ENCODE measurements around the gene ID3.

Gene ID3

DNA sequence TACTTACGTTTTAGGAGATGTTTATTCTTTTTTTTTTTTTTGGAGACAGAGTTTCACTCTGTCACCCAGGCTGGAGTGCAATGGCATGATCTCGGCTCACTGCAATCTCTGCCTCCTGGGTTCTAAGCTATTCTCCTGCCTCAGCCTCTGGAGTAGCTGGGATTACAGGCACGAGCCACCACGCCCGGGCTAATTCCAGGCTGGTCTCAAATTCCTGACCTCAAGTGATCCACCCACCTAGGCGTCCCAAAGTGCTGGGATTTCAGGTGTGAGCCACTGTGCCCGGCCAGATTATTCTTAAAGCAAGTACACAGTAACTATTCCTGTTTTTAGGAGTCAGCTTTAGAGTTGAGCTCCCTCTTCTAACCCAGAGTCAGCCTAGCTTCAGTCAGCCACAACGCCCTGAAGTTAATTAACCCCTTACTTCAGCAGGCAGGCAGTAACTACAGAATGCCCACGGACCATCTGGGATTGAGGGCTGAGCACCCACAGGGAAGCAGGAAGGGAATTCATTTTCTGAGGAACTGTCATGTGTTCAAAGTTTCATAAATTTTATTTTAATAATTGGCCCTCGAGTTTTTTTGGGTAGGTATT lies 5.3 kb upstream of the ID3 start:
- DNase-seq (ENCODE audit: low read depth), result no peak

- no peak for DNase-seq (ENCODE audit: low read depth)
Observed at GRCh38 chr1:23563755-23564374, 4.6 kb upstream of the ID3 start.

DNA sequence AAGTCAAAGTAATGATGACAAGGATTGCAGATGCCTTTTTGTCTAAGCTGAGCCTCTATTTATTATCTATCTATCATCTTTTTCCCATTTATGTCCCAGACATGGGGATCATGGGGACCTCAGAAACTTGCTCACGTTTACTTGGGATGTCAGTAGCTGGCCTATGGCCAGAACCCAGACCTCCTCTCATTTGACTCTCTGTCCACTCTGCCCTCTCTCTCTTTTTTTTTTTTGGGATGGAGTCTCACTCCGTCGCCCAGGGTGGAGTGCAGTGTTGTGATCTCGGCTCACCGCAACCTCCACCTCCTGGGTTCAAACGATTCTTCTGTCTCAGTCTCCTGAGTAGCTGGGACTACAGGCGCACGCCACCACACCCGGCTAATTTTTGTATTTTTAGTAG lies 3.7 kb upstream of the ID3 start:
- no peak for DNase-seq (ENCODE audit: low read depth)

DNA sequence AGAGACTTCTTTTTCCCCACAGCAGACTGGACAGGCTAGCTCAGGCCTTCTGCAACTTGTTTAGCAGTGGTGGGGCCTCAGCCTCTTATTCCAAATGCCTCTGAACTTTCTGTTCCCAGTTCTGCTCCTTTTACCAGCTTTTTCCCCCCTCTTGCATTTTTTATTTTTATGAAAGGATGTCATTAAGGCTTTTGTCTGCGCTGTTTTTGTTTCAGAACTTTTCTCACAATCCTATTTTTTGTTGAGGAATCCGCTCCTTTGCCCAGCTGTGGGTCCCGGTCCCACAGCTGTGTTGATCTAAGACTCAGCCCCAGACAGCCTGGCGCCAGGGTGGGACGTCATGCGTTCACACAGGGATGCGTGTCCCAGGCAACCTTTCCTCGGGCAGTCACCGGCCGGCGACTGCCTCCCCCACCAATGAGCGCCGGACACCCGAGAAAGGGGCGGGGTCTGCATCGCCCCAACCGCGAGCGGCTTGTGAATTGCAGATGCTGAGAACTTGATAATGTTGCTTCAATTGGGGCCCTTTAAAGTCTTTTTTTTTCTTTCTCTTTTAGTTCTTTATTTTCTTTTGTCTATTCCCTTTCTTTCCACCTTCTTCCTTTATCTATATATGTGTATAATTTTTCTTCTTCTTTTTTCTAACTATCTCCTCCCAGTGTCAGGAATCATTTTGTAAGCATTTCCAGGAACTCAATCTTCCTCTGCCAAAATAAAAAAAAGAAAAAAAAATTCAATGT lies 3.0 kb upstream of the ID3 start:
- DNase-seq (ENCODE audit: low read depth), result no peak

DNA sequence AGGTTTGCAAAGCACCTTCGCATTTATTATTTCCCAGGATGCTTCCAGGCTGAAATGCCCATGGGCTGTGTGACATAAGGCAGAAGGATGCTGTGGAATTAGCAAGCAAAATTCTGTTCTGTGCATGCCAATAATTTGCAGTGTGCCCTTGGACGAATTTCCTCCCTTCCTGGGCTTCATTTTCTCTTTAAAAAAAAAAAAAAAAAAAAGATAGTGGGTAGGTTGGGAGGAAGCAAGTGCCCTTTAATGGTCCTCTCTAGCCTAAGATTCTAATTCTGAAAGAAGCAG lies 2.5 kb upstream of the ID3 start:
- no peak for DNase-seq (ENCODE audit: low read depth)

GRCh38 chr1:23561076-23561812 lies 1.9 kb upstream of the ID3 start:
- DNase-seq (ENCODE audit: low read depth), result no peak

DNA sequence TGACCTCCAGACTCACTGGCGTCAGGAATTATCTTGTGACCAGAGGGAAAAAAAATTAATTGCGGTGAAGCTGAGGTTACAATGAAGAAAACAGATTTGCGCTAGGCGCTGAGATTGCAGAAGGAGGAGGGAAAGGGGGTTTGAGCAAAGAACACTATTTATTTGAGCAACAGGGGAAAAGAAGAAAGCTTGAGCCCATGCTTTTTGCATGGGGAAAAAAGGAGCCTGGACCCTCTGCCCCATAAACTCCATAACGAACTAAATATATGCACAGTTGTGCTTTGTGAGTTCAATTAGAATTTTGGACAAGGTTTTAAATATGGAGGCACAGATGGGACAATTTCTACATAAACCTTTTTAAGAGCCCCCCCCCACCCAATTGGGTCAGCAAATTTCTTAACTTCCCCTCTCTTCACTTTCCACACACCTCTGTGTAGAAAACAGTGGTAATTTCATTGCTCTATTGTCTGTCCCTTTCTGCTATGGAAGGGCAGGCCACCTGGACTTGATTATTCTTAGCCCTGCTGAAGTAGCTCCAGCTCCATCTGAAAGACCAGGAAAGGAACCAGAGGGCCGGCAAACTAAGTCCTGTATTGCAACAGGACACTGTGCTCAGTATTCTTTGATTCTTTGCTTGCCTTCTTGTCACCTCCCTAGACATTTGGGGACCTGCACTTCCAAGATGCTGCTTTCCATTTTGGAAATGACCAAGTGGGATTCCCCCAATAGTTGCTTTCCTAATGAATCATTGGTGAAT lies 862 bp upstream of the ID3 start:
- DNase-seq (ENCODE audit: low read depth), result no peak

GRCh38 chr1:23558872-23559135 lies 497 bp downstream of the ID3 start:
- no peak for DNase-seq (ENCODE audit: low read depth)

- DNase-seq (ENCODE audit: low read depth), result peak; percentile 47
Observed at GRCh38 chr1:23558140-23558871, 995 bp downstream of the ID3 start.

DNA sequence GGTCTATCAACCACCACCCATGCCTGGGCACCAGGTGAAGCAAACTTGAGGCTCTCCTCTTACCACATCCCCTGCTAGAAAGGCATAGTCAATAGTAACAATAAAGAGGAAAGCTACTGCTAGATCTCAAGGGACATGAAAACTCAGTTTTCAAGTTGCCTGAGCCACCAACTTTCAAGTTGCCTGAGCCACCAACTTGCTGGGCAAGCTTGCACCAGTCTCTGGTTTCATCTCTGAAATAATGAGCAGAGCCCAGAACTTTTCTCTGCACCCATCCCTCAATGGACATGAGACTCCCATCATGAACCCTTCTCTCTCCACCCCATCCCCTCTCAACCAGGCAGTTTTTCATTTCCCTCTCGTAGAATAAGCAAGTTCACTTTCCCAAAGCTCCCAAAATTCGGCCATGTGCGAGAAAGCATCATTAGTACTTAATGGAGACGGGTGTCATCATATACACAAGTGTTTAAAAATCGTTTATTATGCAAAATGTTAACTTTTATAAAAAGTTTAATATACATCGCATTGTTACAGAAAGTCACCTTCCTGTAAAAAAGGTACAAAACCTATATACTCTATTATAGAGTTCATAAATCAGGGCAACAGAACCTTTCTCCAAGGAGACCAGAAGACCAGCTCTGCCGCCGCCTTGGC lies 1.7 kb downstream of the ID3 start:
- DNase-seq (ENCODE audit: low read depth), result no peak

GRCh38 chr1:23556635-23557470 lies 2.4 kb downstream of the ID3 start:
- no peak for DNase-seq (ENCODE audit: low read depth)

GRCh38 chr1:23555986-23556634 lies 3.2 kb downstream of the ID3 start:
- no peak for DNase-seq (ENCODE audit: low read depth)

DNA sequence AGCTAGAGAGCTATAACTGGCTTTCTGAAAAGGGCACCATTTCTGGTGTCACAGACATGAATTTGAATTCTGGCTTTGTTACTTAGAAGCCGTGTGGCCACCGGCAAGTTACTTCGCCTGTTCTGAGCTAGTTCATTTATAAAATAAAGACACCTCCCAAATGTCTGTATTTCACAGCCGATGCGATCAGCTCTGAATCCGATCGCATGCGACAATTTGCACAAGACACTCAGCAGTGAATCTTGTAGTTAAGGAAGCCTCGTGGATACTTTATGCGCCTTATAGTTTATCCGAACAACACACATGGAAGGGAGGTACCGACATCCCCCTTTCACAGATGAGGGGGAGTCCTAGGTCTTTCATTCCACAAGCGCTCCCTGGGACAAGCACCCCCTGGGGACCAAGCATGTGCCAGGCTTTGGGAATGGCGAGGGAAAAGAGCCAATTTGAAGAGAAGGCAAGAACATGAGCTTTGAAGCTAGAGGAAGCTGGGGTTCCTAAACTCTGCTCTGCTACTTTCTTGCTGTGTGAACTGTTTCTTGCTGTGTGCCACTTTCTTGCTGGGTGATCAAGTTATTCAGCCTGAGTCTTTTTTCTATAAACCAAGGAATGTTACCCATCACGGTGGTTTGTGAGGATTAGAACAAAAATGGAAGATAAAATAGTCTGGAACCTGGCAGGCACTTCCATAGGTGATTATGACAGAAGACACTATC lies 3.9 kb downstream of the ID3 start:
- DNase-seq (ENCODE audit: low read depth), result no peak

DNA sequence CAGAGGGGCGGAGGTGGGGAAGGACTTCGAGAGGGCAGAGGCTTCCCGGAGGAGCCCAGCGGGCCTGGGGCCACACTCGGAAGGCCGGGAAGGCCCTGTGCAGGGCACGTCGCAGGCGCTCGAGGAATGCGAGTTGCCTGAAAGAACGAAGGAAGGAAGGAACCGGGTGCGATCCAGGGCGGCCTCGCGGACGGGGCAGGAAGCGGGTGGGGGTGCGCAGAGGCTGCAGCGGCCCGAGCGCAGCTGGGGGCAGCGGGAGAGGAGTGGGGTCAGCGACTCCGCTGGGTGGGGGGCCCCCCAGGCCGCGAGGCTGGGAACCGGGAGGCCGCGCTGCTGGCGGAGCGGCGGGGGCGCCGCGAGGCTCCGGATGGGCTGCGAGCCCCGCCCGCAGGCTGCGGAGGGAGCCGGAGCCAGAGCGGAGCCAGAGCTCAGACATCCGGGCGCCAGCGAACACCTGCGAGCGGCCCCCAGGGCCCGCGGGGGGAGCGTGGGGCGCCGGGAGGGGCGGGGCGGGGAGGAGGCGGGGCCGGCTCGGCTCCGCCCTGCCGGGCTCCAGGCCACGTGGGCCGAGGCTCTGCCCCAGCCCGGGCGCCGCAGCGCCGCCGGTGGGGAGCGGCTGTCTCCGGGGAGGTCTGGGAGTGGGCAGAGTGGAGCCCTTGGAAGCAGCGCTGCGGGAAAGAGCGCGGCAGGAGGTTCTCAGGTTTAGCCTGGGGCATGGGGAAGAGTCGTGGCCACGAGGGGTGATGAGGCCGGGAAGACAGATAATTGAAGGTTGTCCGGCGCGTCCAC lies 4.6 kb downstream of the ID3 start:
- DNase-seq (ENCODE audit: low read depth), result peak; percentile 84

DNA sequence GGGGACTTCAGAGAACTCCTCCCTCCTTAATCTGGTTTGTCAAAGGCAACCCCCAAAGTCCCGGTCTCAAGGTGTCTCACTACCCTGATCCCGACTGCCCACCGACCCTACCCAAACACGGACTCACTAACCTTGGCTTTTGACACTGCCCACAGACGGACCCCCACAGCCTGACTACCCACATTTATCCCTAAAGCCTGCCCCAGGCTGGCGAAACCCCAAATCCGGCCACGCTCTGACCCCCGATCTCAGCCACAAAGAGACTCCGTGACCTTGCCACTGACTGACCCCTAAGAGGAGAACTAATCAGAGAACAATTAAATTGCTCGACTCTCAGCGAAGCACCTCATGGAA lies 5.2 kb downstream of the ID3 start:
- no peak for DNase-seq (ENCODE audit: low read depth)

GRCh38 chr1:23553231-23554126 lies 5.8 kb downstream of the ID3 start:
- no peak for DNase-seq (ENCODE audit: low read depth)

- DNase-seq (ENCODE audit: low read depth), result no peak
Observed at GRCh38 chr1:23551849-23552248, 7.5 kb downstream of the ID3 start.
